ENCODE measurements around the gene DUSP3. TPM values are rescaled to one million over a fixed set of nuclear protein-coding genes. Genes with fewer than 3 reads are reported as not detected.

Gene DUSP3
- total RNA-seq, 1 donor from 2014 or later: 54.1 TPM

DNA sequence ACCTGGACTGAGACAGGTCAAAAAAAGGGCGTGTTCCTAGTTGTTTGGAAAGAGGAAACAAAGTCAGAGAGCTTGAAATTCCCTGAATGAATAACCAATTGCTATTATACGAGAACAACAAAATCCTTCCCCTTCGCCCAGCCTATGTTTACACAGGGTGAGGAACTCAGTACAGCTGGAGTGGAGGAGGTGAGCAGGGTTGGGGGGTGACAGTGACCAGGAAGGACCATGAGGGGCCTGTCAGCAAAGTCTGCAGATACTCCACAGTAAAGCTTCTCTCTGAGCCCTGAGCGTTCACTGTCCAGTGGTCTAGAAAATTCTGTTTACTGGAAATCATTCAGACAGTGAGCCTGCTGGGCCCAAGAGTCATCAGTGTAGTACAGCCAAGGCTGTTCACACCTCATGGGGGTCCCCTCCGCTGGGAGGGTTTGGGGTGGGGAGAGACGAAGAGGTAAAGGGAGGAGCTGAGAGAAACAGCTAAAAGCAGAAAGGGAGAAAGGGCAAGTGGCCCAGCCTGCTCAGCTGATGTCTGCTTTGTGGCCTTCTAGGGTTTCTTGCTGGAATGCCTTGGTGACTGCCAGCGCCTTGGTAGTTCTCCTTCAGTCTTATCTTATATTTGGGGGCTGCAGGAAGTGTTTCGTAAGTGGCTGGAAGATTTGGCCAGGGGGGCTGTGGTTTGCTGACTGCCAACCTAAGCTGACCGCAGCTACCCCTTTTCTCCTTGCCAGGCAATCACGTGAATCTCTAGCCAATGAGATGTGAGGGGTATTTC is 5.7 kb downstream of the DUSP3 start:
- DNase-seq (ENCODE audit: low spot score) (no peak), ATAC-seq (peak; percentile 14)
- intact Hi-C loops (cut with DNase I): no loop called here

GRCh38 chr17:43771463-43771862 is 7.3 kb downstream of the DUSP3 start:
- ATAC-seq (no peak), DNase-seq (ENCODE audit: low spot score) (no peak)
- intact Hi-C loops (cut with DNase I): no loop called here

DNA sequence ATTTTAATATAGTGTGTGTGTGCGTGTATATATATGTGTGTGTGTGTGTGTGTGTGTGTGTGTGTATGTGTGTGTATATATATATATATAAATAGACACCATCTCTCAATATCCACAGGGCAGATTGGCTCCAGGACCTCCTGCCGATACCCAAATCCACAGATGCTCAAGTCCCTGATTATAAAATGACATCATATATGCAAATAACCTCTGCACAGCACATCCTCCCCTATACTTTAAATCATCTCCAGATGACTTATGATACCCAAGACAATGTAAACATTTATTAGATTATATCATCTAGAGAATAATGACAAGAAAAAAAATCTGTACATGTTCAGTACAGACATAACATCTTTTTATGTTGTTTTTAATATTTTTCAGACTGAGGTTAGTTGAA is 7.8 kb downstream of the DUSP3 start:
- DNase-seq (ENCODE audit: low spot score): no peak
- intact Hi-C loops (cut with DNase I): no loop called here
- no peak for ATAC-seq

DNA sequence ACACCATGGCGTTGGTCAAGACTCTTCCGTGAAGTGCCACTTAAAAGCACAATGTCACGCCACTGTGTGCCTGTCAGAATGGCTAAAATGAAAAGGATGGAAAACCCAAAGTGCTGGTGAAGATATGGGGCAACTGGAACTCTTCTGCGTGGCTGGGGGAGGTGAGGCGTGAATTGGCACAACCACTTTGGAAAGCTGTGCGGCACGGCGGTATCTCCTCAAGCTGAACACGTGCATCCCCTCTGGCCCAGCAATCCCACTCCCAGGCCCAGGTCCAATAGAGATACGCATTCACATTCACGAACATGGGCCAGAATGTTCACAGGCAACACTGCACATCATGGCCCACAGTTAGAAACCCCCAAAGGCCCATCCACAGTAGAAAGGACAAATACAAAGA is 8.9 kb downstream of the DUSP3 start:
- ATAC-seq: no peak
- no peak for DNase-seq (ENCODE audit: low spot score)
- intact Hi-C loops (cut with DNase I): no loop called here

- ATAC-seq (no peak), DNase-seq (ENCODE audit: low spot score) (no peak)
- intact Hi-C loops (cut with DNase I): no loop called here
Observed at GRCh38 chr17:43769426-43769825, 9.4 kb downstream of the DUSP3 start.

- no peak for DNase-seq (ENCODE audit: low spot score)
- ATAC-seq: no peak
- intact Hi-C loops (cut with DNase I): no loop called here
Observed at GRCh38 chr17:43768943-43769342, 9.8 kb downstream of the DUSP3 start.

DNA sequence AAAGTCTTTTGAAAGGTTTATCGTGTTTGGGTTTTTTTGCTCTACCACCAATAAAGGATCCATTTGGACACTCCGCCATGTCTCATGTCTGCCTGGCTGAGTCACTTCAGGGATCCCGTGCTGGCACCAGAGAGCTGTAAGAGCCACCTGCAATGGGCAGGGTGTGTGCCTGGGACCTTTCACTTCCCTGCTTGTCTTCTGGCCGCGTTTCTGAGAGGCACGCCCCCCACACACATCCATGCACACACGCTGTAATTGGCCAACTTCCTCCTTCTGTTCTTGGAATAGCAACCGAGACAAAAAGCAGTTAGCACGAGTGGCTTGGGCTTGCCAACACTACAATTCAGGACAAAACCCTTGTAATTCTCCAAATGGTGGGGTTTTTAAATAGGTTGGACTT is 10.4 kb downstream of the DUSP3 start:
- peak; percentile 66 for ATAC-seq
- intact Hi-C loops (cut with DNase I): no loop called here
- no peak for DNase-seq (ENCODE audit: low spot score)

- intact Hi-C loops (cut with DNase I): no loop called here
- DNase-seq (ENCODE audit: low spot score): no peak
- ATAC-seq: no peak
Observed at GRCh38 chr17:43767713-43768059, 11.1 kb downstream of the DUSP3 start.

DNA sequence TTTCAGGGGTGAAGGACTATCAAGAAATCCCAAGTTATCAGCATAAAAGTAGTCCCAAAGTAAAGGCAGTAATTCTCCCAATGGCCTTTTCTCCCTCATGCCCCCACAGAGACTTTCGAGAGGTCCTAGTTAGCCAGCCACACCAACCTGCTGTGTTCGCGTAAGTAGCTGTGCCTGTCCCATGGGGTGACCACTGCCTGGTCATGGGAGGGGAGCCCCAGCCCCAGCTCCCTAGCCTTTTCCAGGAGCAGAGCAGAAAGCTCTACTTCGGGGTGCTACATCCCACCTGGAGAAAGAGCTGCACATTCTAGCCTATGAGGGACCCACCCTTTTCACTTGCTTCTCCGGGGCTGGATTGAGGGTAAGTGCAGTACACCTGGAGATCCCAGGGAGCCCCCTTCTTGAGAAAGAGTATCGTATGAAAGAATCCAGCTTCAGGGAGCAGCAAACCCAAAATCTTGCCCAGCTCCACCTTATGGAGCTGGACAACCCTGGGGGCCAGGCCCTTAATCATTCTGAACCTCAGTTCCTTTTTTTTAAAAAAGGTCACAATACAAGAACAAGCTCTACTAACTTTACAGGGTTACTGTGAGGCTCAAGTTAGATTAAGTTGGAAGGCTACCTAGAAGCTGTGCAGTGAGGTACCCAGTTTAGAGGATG is 11.6 kb downstream of the DUSP3 start:
- ATAC-seq: no peak
- no peak for DNase-seq (ENCODE audit: low spot score)
- intact Hi-C loops (cut with DNase I): no loop called here

- ATAC-seq: no peak
- no peak for DNase-seq (ENCODE audit: low spot score)
- intact Hi-C loops (cut with DNase I): no loop called here
Observed at GRCh38 chr17:43766413-43767052, 12.2 kb downstream of the DUSP3 start.

- intact Hi-C loops (cut with DNase I): loop anchor here (1.0 kb wide), 1 partner anchor 67 kb away; no protein-coding TSS in a partner anchor
- DNase-seq (ENCODE audit: low spot score) (peak; percentile 97), ATAC-seq (peak; percentile 92)
Observed at GRCh38 chr17:43760254-43760852, 18.4 kb downstream of the DUSP3 start.

DNA sequence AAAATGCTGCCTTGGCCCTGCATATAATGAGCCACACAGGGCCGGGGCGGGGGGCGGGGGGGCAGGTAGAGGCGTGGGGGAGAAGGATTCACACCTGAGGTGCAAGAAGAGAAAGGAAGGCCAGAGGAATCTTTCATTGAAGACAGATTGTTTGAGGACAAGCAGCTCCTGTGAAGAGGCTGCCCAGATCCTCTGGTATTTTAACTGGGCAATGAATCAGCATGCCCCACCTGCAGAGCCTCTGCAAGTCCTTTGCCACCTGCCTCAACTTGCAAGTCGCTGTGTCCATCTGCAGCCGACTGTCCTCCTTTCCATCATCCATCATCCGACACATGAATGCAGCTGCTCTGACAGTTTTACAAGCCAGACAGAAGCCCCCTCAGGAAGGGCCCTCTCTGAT is 18.9 kb downstream of the DUSP3 start:
- no peak for ATAC-seq
- DNase-seq (ENCODE audit: low spot score): peak; percentile 34
- intact Hi-C loops (cut with DNase I): loop anchor here (1.0 kb wide), 1 partner anchor 67 kb away; no protein-coding TSS in a partner anchor

GRCh38 chr17:43758497-43759174 is 20.1 kb downstream of the DUSP3 start, which contains the start of gene SOST:
SOST (minus strand) TSS chr17:43758791; CDS start chr17:43758741, 50 bp downstream.
- intact Hi-C loops (cut with DNase I): no loop called here
- DNase-seq (ENCODE audit: low spot score): peak; percentile 45
- no peak for ATAC-seq

DNA sequence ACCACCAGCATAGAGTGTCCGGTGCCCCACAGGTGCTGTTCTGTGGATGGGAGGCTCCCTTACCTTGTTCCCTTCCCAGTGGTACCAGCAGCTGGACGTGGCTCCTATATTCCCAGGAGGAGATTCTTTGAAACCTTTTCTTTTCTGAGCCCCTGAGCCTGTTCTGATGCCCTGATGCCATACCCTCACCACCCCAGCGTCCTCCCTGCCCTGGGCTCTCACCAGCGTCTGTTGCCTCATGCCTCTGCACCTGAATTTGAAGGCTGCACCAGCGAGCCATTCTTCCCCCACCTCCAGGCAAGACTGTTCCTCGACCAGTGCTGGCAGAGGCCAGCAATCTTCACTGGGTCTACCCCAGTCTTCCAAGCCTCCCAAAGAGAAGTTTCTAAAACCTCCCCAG is 20.7 kb downstream of the DUSP3 start:
- DNase-seq (ENCODE audit: low spot score): no peak
- ATAC-seq: no peak
- intact Hi-C loops (cut with DNase I): no loop called here

GRCh38 chr17:43757171-43757660 is 21.6 kb downstream of the DUSP3 start:
- intact Hi-C loops (cut with DNase I): no loop called here
- DNase-seq (ENCODE audit: low spot score) (no peak), ATAC-seq (no peak)

- intact Hi-C loops (cut with DNase I): no loop called here
- DNase-seq (ENCODE audit: low spot score): no peak
- ATAC-seq: no peak
Observed at GRCh38 chr17:43756201-43756600, 22.6 kb downstream of the DUSP3 start.

DNA sequence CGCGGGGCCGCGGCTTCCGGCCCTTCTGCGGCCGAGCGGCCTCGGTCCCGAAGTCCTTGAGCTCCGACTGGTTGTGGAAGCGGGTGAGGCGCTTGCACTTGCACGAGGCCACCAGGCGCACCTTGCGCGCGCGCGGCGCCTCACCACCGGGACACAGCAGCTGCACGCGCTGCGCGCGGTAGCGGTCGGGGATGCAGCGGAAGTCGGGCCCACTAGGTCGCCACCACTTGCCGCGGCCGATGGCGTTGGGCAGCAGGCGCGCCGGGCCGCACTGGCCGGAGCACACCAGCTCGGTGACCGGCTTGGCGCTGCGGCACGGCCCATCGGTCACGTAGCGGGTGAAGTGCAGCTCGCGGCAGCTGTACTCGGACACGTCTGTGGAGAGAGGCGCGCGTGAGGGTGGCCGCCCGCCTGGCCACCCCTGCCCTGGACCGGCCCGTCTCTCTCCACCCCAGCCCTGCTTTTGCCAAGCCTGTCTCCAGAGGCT is 23.3 kb downstream of the DUSP3 start:
- intact Hi-C loops (cut with DNase I): no loop called here
- no peak for ATAC-seq
- DNase-seq (ENCODE audit: low spot score): no peak

DNA sequence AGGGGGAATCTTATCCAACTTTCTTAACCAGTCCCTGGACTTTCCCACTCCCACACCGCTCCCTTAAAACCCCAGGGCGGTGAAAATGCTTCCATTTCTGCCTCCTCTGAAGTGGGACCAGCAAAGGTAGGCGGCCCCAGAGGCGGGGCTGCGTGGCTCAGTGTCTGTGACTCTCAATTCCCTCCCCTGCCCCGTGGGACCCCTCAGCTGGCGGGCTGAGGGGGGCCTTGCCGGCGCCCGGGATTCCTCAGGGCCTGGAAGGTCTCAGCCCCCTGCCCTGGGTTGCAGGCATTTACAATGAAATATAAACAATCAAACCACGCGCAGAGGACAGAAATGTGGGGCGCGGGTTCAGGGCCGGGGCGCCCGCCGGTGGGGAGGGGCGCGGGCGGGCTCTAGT is 23.8 kb downstream of the DUSP3 start:
- DNase-seq (ENCODE audit: low spot score): no peak
- intact Hi-C loops (cut with DNase I): loop anchor here (5.0 kb wide), 1 partner anchor 183 kb away; no protein-coding TSS in a partner anchor
- no peak for ATAC-seq
